ENCODE measurements around the gene CRCP.

GRCh38 chr7:66100408-66101050 lies 14.1 kb upstream of the CRCP start:
- TF ChIP-seq POLR2A (IDR thresholded peaks at IDR 0.05) (no peak), POLR2AphosphoS5 (IDR thresholded peaks at IDR 0.05) (no peak)
